GM10847 (cell line): ENCODE results near the gene CNPY2.

Source experiments
- POLR2A ChIP-seq: IDR thresholded peaks from 2 replicates; pipeline ENCODE4 v1.6.1; 2011; ENCODE audit not compliant: insufficient read length; ENCODE audit errors: extremely low read depth

CNPY2 gene

GRCh38 chr12:56304276-56304675 is 11.5 kb downstream of the CNPY2 start:
- TF ChIP-seq POLR2A, result no peak

GRCh38 chr12:56300644-56301464 is 14.9 kb downstream of the CNPY2 start:
- no peak for TF ChIP-seq POLR2A

- peak; percentile 50 for TF ChIP-seq POLR2A
Observed at GRCh38 chr12:56299853-56300643, 15.7 kb downstream of the CNPY2 start, which contains the start of gene CS. TSS of gene CS (minus strand) at chr12:56300330. CDS start at chr12:56300201, 129 bp downstream.

GRCh38 chr12:56299308-56299852 is 16.4 kb downstream of the CNPY2 start:
- TF ChIP-seq POLR2A, result no peak

- no peak for TF ChIP-seq POLR2A
Observed at GRCh38 chr12:56298828-56299227, 17.0 kb downstream of the CNPY2 start.

GRCh38 chr12:56297400-56297799 is 18.4 kb downstream of the CNPY2 start:
- no peak for TF ChIP-seq POLR2A

- TF ChIP-seq POLR2A, result no peak
Observed at GRCh38 chr12:56296295-56296694, 19.5 kb downstream of the CNPY2 start.

- TF ChIP-seq POLR2A, result no peak
Observed at GRCh38 chr12:56293795-56294194, 22.0 kb downstream of the CNPY2 start.

- no peak for TF ChIP-seq POLR2A
Observed at GRCh38 chr12:56288705-56289387, 26.9 kb downstream of the CNPY2 start.

- TF ChIP-seq POLR2A, result no peak
Observed at GRCh38 chr12:56286044-56286830, 29.6 kb downstream of the CNPY2 start.

- no peak for TF ChIP-seq POLR2A
Observed at GRCh38 chr12:56282579-56282978, 33.2 kb downstream of the CNPY2 start.

GRCh38 chr12:56282030-56282429 is 33.8 kb downstream of the CNPY2 start:
- no peak for TF ChIP-seq POLR2A

- TF ChIP-seq POLR2A, result no peak
Observed at GRCh38 chr12:56280849-56281248, 34.9 kb downstream of the CNPY2 start.

- no peak for TF ChIP-seq POLR2A
Observed at GRCh38 chr12:56278905-56279304, 36.9 kb downstream of the CNPY2 start.
